Activated CD4-positive, alpha-beta T cell treated with anti-CD3 and anti-CD28 coated beads, Interleukin-2, amount 50 U/mL, for 24 hours (primary cell): Measurements from ENCODE around the gene LTBP1.
"Not testable (repeated sequence)": the region's sequence is repeated elsewhere in the genome, so short reads cannot be mapped to it uniquely, and the experiment has no call there.

Experiments used
- DNase-seq, 2 donors: peaks; one replicate each; pipeline ENCODE4 v3.0.0-alpha.2; 2020; ENCODE audit warnings: low read depth in 1 of 2, low spot score in 1 of 2

The LTBP1 gene

DNA sequence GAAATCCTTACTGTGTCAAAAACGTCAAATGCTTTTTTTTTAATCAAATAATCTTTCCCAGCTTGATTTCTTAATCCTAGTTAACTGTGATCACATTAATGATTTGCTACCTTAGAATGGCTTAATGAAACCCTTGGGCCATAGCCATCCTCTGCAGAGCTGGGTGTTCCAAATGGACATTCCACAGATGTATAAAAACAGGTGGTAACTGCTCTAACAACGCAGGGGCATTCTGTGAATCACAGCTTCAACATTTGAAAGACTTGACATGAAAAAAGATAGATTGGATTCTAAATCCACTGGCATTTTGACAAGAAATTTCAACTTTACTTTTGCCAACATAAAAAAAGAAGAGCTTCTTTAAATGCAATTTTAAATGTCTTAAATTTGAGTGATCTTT, 459.9 kb downstream of the LTBP1 start:
- no peak for DNase-seq

DNA sequence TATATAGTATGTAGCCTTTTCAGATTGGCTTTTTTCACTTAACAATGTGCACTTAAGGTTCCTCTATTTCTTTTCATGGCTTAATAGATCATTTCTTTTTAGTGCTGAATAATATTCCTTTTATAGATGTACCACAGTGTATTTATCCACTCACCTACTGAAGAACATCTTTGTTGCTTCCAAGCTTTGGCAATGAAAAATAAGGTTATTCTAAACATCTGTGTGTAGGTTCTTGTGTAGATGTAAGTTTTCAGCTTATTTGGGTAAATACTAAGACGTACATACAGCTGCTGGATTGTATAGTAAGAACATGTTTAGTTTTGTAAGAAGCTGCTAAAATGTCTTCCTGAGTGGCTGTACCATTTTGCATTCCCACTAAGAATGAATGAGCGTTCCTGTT, 461.4 kb downstream of the LTBP1 start:
- no peak for DNase-seq

DNA sequence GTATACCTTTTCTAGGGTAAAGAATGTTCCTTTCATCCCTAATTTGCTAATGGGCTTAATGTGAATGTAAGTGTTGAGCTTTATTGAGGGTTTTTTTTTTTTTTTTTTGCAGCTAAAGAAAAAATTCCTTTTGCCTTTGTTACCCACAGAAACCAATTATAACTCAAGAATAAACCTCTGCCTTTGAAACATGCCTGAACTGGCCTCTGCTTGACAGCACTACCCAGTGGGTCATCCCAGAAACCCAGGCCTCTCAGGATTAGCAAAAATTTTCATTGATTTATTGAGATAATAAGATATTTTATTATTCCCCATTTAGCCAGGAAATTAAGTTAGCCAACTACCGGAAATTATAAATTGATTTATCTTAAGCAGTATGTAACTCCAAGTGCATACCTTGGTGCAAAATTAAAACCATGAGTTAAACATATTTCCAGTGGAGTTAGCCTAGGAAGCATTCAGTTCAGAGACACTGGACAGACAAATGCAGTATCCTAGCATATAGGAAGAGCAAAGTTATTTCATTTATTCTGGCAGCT, 462.7 kb downstream of the LTBP1 start:
- no peak for DNase-seq

DNA sequence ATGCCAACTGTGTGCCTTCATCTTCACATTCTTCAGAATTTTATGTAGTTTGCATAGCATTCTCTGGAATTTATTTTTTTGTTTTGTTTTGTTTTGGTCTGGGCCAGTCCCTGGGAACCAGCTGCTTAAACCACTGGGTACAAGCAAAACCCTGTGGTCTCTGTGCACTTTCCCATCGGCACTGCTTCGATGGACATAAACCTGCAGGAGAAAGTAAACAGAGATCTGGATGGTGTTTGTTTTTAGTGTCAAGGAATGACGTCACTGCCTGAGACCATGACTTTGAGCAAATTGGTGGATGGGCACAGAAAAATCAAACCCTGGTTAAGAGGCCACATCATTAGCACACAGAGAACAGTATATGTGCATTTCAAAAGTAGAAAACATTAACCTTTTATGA, 465.0 kb downstream of the LTBP1 start:
- DNase-seq: no peak

DNA sequence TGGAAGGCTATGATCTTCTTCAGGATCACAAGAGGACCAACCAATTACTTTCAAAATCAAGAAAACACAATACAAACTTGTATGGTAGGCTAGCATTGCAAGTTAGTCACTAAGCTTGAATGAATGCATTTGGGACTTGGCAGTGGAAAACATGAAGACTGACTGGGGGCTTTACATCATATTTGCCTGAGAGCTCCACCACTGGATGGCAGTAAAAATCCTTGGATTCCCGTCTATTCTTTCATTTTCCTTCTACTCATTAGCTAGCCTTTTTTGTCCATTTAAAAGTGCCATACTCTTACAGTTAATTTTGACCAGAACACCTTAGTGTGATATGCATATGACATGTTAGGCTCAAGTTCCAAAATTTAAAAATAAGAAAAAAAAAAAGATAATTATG, 466.2 kb downstream of the LTBP1 start:
- DNase-seq: no peak

DNA sequence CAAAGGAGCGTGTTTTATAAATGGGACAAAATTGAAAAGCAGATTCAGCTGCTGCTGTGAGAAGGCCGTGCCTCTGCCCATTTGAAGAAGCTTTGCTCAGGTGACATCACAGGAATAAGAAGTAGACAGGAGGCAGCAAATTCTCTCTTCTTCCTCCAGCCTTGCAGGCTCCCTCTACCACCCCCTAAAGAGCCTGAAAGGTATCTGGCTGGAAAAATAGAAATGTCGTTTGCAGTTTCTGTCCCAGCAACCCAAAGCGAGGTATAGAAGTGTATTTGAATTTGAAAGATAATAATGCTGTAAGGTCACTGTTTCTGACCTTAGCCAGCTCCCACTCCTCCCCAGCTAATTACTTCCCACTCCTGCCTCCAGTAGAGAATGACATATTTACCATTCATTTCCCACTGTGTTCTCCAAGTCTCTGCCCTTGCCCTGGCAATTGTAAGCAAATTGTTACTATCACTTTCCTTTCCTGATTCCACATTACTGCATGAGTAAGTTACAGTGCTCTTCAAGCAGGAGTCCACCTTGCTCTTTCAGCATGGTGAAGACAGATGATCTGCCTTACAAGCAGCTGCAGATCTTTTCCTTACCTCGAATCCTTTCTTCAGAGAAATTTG, 472.9 kb downstream of the LTBP1 start:
- DNase-seq: no peak

DNA sequence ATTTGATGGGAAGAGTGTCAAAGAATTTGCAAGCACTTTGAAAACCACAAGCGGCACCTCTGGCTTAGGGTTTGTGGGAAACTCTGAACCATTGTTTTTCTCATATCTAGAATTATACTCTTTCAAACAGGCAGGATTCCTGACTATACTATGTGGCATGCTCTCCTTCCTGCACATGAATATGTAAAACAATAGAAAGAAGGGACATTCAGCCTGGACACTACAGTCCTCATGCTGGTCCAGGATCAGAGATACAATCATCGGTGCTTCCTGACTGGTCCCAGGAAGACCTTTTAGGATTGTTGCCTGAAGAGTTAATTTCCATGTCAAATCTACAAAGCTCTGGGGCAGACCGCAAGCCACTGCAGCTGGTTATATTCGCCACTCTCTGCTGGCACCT, 474.0 kb downstream of the LTBP1 start:
- no peak for DNase-seq

DNA sequence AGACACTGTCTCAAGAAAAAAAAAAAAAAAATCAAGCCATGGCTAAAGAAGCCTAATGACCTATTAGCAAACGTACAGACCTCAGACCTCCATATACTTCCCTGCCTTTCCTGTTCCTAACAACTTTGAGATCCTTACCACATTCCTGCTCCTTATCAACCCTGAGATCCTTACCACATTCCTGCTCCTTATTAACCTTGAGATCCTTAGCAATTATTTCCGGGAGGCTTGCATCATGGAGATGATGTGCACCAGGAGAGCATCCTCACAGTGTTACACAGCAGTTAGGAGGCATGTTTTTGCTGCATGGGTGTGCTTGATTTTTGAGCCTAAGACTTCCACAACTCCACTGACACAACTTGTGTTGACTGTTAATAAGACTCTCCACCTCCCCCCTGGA, 475.1 kb downstream of the LTBP1 start:
- no peak for DNase-seq

DNA sequence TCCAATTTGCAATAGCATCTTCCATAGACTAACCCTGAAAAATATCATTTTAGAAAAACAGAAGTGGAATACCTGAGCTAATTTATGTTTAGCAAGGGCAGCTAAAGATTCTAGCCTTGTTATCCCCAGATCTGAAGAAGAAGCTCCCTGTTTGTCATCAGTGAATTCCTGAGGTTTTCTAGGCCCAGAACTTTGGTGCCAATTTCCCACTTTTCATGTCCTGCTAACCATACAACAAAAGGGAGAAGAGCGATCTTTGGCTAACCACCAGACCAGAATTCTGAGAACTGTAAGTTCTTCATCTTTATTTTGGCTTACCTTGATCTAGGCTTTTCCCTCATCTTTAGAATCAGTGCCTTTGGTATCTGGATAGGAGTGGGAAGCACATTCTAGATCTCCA, 478.4 kb downstream of the LTBP1 start:
- no peak for DNase-seq

DNA sequence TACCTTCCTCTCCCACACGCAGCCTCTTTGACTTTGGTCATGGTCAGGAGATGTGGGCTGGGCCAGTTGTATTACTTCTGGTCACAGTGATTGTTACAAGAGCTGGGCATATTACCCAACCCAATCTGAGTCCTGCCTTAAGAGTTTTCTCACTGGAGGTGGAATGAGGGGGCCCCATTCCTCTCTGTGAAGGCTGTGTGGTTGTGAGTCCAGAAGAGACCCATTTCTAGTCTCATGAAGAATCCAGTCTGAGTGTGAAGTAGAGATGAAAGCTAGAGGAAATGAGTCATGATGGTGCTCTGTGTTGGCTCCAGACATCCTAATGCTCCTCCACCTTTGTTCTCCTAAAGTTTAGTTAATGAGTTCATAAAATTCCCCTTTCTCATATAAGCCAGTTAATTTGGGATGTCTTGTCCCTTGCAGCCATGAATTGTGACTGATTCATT, 478.9 kb downstream of the LTBP1 start:
- no peak for DNase-seq

DNA sequence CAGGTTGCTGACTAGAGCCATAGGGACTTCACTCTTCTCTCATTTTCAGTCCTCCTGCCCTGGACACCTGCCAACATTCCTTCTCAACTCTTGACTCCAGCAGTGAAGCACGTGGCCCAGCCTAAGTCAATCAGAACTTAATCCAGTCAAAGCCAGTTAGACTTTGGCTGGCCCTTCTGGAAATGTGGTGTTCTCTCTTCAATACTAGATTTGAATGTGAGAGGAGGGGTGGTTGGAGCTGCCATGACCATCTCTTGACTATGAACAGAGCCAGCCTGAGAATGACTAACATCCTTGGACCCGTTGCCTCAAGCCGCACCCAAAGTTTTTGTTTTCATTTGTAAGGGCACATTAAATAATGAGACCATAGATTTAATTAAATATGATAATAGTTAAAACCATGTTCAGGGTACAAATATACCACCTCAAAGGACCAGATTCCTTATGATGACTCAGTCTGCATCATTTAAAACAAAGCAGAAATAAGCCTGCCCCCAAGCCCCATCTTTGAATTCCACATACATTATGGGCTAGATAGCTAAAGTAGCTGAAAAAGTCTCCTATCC, 480.0 kb downstream of the LTBP1 start:
- no peak for DNase-seq

DNA sequence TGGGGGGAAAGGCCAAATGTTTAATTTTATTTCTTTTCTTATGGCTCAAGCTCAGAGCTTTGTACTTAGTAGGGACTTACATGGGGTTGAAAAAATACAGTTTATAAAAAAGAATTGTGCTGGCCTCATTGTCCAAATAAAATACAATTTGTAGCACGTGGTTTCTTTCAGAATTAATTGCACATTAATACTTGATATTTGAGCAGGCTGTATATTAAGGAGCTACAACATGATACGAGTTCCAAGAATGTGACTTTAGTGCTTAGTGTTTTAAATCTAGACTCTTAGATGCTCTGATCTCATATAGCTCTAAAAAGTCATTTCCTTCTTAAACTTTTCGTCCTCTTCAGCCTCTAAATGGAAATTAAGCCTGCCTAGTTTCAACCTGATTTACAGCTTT, 483.3 kb downstream of the LTBP1 start:
- DNase-seq: no peak

DNA sequence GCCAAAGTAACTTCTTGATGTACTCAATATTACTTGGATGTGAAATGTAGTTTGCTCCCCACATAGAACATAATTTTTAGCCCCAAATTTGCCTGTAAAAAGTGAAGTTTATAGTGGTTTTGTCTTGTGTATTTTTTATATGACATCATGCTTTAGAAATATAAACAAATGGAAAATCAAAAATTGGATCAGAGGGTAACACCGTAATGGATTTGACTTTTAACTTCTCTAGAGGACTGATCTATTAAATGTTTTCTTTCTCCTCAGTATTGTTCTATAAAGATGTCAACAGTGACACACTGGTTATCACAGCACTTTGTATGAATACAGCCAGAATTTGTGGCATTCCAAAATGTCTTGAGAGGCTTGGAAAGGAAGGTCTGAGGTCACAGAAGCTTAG, 484.1 kb downstream of the LTBP1 start:
- DNase-seq: no peak

DNA sequence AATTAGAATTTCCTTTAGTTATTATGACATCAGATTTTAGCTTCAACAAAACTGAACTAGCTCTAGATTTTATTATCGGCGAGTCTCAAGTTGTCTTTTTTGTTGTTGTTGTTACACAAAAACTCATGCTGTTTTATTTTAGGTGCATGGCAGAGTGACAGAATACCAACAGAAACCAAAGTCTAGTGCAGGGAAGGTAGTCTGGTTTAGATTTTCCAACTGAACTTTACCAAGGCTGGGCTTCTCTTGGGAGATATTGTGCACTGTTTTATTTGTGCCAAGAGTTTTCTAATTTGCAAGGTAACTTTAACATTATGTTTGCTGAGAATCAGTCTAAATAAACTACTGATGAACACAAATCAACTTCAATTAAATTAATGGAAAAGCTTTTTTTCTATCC, 486.1 kb downstream of the LTBP1 start:
- no peak for DNase-seq

DNA sequence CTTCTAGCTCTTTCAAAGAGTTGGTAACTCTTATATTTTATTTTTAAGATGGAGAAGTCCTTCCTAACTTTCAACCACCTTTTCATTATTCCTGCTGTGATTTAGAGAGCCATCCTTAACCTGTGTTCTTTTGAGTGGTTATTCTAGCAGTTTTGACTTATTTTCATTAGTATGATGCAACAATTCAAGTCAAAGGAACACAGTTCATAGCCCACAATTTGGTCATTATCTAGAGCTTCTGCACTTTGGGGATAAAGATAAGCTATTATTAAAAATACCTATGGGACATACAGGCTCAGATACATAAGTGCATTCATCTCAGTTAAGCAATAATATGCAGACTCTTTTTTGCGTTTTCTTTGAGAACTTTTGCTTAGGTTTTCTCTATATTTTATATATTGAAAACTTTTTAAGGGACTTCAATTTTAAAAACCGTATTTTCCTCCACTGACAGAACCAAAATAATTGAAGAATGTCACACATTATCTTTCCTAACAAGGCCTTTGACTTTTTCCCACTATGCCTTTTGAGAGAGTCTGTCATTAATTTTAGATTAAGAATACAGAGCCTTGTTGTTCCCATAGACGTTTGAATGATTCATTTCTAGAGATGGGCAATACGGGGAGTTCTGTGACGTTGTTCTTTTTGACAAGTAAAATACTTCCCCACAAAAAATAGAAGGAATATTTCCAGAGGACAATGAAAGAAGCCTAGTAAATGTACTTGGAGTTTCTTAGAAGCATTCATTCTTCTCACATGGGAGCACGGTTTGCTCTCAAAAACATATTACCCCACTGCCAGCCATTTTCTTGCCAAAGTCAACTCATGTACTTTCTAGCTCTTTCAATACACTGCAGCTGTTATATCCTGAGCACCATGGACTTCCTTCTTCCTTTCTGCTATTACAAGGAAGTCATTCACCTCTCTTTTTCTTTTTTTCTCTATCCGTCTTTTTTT, 486.8 kb downstream of the LTBP1 start:
- DNase-seq: no peak

DNA sequence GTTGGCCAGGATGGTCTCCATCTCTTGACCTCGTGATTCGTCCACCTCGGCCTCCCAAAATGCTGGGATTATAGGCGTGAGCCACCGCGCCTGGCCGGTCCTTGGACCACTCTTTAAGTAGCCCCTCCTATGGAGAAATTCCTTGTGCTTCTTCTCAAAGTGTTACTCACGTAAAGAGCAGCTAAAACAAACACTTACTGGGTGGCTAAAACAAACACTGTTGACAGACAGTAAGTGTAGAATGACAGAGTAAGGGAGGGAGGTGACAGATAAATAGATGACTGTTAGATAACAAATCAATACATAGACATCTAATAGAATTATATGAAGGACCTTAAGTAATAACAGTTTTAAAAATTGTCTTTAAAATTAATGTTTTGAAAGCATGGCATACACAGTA, 488.8 kb downstream of the LTBP1 start:
- no peak for DNase-seq

DNA sequence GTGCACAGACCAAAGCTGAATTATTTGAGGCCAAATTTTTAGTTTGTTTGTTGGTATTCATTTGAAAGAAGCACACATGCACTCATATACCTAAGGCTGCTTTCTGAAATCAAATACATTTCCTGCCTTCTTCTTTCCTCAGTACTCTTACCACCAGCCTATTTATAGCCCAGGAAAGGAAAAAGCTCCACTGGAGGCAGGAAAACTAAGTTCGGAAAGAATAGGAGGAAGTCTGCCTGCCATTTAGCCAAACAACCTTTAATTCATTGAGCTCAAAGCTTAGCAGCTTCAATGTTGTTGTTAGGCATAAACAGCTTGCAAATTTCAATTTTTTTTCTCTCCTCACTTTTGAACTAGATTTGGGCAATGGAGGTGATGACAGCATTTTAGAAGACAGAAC, 489.3 kb downstream of the LTBP1 start:
- no peak for DNase-seq

DNA sequence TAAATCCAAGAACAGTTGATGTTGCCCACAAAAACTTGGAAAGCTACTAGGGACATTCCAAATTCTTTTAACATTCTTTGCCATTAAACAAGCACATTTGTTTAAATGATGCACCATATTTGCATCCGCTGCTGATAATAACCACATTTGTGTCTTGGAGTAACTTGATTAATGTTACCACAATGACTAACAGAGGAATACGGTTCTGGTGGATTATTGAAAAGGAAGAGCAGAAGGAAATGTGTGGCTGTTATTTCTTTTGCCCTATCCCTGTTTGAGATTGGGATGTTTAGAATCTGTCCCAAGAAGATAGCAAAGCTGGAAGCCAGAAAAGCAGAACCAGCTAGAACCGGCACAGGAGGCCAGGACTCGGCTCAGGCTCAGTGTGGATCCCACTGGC, 490.5 kb downstream of the LTBP1 start:
- no peak for DNase-seq

DNA sequence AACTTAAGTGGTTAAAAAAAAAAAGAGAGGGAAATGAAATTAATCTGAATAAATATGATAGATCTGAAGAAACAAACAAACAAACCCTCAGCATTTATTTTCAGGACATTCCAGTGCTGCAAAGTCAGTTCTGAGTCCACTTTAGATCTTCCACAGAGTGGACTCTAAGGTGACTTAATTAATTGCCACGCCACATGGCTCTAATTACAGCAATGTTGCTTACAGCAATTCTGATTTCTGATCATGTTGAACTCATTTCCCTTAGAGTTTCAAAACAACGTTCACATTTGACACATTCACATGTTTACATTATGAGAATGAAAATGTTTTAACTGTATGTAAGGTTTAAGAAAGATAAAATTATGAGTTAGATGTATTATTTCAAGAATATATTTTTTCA, 491.1 kb downstream of the LTBP1 start:
- no peak for DNase-seq

DNA sequence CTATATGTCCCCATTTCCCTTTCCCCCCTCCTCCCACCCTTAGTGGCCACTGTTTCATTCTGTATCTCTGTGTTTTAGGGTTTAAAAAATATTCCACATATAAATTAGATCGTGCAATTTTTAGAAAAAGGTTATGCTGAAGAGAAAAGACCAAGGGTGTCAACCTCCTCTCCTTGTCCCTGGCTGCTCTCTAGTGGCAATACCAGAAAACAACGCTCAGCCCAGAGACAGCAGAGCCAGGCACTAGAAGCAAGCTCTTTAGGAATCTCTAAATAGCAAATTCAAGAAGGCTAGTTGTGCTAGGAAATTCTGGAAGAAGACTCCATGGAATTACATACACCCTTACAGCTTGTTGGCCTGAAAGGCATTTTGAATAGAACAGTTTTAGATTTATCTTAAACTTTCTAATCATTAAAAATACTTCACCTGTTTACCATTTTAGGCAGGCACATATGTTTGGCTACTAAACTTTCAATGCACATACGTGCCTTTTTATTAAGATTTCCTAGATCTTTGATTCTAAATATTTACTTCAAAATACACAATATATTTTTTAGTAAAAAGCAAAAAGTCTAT, 494.6 kb downstream of the LTBP1 start:
- no peak for DNase-seq

DNA sequence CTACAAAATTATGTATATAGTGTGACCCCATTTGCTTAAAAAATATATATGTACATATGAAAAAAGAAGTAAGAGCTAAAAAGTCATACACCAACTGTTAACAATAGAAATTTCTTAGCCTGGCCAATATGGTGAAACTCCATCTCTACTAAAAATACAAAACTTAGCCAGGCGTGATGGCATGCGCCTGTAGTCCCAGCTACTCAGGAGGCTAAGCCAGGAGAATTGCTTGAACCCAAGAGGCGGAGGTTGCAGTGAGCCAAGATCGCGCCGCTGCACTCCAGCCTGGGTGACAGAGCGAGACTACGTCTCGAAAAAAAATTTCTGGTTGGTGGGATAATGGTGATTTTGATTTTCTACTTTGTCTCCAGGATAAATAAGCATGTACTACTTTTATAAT, 495.3 kb downstream of the LTBP1 start:
- not testable (repeated sequence) for DNase-seq
